IPS DF 4.7 (cell line): ENCODE measurements around the gene KLHL30.

Experiments
- DNase-seq: peaks from one replicate; pipeline ENCODE4 v3.0.0-alpha.2; 2013; ENCODE audit warnings: low spot score; ENCODE audit errors: extremely low read depth

Gene KLHL30

DNA sequence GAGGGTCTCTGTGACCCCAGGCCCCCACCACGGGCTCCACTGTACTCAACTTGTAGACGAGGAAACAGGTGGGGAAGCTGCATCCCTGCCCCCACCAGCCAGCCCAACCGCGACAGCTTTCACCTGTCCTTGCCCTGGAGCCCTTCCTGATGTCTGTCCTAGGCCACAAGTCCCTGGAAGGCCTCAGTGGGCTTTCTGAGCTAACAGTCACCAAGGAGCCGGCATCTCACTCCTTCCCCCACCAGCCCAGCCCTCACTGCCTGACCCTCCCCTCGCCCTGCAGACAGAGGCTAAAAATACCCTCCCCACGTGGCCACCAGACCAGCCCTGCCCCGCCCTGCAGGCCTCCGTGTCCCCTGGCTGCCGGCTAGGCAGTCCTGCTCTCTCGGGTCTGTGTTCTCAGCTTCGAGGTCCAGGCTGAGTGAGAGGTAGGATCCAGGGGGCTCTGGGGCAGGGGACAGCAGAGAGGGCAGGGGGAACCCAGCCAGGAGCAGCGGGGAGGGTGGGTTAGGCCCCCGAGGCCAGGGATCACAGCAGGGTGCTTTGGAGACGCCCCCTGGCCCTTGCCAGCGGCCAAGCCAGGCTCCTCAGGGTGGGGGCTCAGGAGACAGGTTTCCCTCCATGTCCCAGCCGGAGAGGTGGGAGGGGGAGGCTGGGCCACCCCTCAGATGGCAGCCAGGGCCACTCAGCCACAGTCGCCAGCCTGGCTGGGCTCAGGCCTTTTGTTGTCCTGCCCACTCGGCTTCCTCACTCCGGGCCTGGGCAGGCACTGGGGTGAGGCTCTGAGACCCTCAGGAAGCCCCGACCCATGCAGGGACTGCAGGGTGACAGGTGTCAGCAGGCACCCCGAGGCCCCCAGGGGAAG is at the start of gene KLHL30:
Gene KLHL30 (plus strand): TSS at position 338 of the 865 bp plus-strand sequence. CDS start 2,087 bp downstream, outside the sequence.
- no peak for DNase-seq

GRCh38 chr2:238090887-238091286 is 47.6 kb upstream of the KLHL30 start:
- DNase-seq, result no peak

DNA sequence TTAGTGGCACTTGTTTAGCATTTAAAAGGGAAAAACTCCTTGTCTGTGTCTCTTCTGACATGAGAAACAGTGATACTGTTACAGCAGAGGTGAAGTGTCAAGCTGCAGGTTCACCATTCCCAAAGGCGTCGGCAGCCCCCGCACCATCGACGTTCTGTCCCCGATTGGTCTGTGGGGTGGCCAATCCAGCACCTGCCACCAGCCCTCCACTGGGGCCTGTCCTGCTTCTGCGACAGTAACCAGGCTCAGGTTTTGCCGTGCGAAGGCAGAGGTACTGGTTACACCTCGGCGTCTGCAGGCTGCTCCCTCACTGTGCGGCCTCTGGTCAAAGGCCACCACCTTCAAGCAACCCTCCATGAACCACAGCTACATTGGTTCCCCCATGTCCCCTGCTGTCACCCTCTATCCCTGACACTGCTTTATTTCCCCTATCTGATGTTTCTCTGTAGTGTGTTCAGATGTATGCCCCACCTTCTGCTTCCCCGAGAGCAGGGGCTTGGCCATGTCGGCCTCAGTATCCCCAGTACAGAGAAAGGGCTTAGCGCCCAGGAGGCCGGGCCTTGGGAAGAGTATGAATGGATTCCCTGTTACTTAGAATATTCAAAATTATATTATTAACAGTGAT is 46.9 kb upstream of the KLHL30 start:
- no peak for DNase-seq

DNA sequence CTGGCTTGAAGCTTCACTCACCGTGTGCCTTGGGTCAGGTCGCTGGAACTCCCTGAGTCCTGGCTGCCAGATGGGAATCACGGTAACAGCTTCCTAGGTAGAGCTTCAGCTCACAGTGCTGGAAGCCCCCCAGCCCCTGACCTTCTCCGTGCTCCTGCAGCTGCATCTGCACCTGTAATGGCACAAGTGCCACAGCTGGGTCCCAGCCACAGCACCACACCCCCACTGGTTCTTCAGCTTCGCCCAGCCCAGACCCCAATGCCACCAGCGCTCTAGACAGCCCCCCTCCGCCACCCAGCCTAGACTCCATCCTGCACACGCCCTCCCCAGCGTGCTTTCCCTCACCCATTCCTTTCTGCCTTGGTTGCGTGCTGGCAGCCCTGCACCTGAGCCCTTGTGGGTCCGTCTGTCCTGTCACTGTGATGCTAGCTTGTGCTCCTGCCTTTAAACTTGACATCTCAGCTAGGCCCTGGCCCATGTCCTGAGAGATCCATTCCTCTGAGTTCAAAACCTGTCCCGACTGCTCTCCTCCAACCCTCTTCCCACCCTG is 45.9 kb upstream of the KLHL30 start:
- DNase-seq, result no peak

DNA sequence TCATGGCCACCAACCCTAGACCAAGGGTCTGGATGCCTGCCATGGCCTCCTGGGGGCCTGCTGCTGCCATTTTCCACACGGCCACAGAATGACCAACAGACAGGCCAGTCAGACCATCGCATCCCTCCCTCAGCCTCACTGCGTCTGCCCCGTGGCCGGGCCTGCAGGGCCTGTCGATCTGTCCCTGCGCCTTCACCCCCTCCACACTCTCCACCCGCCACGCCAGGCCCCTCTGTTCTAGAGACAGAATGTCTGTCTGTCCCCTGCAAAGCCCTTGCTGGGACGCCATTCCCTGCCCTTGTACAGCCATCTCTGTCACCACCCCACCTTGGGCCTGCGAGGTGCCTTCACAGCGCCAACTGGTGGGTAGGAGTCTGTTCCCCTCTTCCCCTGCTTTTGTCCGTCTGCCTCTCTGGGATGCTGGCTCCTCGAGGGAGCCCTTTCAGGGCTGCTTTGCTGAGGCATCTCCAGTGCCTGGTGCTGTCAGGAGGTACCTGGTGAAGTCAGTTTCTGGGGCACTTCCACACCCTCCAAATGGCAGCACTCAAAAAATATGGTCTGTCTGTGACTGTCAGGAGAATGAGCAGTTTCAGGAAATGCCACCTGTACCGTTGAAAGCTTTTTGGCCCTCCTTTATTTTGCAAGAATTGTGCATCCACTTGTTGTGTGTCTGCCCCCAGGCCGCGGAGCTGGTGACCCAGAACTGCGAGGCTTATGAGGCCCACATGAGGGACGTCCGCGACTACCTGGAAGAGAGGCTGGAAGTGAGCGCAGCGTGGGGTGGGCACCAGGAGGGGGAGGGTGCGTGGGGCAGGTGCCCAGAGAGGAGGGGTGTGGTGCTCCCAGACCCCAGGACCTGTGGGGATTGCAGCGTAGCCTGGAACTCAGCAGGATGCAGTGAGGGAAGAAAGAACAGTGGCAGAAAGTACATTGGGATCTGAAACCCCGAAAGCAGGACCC is 45.0 kb upstream of the KLHL30 start:
- no peak for DNase-seq

DNA sequence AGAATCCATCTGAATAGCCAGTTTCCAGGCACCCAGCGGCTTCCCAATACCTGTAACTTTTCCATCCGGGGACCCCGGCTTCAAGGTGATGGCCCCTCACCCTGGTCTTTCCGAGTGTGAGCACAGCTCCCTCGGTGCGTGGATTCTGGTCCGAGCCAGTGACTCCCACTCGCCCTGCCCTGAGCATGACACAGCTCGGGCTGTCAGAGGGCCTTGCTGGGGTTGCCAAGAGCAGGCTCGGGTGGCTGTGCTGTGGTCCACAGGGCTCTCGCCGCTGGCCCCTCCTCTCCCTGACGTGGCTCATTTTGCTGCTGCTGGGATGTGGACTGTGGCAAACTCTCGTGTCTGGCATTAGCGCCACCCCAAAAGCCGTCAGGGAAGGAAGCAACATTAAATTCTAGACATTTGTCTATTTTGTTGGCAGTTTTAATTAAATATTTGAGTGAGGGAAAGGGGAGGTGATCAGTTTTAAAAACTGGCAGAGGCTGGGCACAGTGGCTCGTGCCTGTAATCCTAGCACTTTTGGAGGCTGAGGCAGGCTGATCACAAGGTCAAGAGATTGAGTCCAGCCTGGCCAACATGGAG is 43.9 kb upstream of the KLHL30 start:
- DNase-seq, result no peak

- no peak for DNase-seq
Measured at GRCh38 chr2:238095143-238095542, 43.3 kb upstream of the KLHL30 start.

DNA sequence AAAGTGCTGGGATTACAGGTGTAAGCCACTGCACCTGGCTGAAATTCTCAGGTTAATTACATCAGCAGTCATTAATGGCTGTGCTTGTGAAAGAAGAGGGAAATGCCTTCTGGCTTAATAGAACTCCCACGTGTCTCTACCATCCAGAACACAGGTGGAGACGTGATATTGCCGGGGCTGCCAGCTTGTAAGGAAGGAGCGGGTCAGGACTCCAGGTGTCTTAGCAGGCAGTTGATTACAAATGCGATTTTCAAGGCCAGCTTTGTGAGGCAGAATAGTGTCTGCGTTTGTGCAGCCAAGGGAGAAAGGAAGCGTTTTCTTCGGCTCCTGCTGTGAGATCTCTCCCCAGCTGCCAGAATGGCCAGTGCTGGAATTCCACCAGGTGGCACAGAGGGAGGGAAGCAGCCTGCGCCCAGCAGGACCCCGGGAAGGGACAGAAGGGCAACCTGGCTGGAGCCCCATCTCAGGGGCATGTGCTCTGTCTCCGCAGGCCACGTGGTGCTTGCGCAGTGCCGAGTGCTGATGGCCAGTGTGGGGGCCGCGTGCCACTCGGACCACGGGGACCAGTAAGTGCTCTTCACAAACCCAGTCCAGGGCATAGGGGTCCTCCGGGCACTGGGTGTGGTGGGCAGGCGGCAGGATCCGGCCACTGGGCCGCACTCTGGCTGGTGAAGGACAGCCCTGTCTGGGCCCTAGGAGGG is 42.0 kb upstream of the KLHL30 start:
- no peak for DNase-seq

GRCh38 chr2:238097201-238097987 is 41.1 kb upstream of the KLHL30 start:
- no peak for DNase-seq

DNA sequence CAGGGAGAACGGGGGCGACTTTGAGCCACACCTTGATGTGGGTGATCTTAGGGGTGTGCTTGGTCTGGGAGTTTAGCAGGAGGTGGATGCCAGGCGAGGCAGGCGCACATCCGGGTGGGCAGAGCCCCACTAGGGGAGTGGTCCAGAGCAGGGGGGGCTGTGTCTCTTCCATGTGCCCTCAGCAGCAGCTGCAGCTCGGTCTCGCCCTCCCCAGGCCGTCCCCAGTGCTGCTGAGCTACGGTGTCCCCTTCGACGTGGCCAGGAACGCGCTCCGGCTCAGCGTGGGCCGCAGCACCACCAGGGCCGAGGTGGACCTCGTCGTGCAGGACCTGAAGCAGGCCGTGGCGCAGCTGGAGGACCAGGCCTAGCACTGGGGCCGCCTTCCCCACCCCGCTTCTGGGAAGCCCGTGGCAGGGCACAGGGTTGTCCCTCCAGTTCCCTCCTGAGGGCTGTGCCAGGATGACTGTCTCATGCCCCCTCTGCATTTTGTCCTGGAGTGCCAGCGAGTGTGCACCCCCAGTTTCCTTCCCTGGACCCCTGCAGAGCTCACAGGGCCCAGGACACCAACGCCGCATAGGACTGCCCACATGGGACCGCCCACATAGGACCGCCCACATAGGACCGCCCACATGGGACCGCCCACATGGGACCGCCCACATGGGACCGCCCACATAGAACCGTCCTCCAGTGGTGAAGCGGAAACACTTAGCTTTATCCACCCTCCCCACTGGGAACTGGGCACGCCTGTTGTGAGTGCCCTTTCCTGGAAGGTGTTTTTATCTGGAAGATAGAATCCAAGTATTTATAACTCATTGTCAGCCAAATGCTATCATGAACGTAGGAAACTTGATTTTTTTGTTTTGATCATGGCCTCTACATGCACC is 40.2 kb upstream of the KLHL30 start:
- no peak for DNase-seq

DNA sequence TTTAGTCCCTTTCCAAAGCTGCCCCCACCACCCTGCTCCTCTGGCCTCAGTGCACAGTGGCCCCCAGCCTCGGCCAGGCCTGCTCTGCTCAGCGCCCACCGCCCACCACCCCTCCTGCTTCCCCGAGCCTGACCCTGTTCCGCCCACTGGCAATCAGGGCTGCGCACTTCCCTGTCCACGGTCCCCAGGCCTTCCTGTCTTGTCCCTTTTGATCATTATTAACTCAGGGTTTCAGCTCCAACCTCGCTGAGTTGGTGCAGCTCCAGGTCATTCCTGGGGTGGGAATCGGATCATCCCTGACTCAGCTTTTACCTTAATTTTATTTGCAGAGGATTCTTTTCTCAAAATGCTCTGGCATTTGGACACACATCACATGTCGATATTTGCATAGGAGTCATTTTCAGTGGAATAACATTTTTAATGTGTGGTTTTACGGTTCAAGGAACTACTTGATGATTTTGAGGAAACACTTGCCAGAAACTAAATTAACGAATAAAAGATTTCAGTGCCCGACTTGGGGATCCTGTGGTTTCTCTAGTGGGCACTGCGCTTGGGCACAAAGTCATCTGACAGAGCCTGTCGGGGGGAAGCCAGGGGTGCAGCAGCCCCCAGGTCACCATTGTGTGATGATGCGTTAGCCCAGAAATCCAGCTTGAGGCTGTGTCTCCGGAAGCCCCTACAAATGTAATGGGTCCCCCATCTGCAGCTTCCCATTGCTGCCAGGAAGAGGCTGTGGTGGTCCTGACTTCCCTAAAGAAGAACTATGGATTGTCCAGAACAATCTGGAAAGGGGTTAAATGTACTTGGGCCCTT is 39.4 kb upstream of the KLHL30 start:
- DNase-seq, result no peak

- no peak for DNase-seq
Measured at GRCh38 chr2:238099714-238100048, 38.8 kb upstream of the KLHL30 start.

DNA sequence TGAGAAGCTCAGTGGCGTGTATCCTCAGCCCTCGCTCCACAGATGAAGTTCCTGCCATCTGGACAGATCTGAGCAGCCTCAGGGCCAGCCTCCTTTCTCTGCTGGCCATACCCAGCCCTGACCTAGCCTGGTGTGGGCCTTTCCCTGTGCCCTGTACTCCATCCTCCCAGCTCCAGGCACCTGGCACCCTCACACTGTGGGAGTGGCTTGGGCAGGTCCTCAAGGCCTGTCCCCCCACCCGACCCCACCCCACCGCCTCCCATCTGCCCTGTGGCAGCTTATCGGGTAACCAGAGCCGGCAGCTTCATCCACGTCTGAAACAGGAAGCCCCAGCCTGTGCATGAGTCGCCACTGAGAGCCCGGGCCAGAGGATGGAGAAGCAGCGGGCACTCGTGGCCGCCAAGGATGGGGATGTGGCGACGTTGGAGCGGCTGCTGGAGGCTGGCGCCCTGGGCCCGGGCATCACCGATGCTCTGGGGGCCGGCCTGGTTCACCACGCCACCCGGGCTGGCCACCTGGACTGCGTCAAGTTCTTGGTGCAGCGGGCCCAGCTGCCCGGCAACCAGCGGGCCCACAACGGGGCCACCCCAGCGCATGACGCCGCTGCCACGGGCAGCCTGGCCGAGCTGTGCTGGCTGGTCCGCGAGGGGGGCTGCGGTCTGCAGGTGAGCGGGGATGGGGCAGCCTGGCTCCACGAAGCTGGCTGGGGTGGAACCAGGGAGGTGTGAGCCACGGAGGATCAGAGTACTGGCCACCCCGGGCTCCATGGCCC is 38.2 kb upstream of the KLHL30 start, which contains the start of gene ESPNL:
Gene ESPNL (plus strand): TSS at position 292 of the 772 bp plus-strand sequence. CDS start 80 bp downstream, at position 372.
- DNase-seq, result no peak

- no peak for DNase-seq
Measured at GRCh38 chr2:238100821-238101771, 37.4 kb upstream of the KLHL30 start.

DNA sequence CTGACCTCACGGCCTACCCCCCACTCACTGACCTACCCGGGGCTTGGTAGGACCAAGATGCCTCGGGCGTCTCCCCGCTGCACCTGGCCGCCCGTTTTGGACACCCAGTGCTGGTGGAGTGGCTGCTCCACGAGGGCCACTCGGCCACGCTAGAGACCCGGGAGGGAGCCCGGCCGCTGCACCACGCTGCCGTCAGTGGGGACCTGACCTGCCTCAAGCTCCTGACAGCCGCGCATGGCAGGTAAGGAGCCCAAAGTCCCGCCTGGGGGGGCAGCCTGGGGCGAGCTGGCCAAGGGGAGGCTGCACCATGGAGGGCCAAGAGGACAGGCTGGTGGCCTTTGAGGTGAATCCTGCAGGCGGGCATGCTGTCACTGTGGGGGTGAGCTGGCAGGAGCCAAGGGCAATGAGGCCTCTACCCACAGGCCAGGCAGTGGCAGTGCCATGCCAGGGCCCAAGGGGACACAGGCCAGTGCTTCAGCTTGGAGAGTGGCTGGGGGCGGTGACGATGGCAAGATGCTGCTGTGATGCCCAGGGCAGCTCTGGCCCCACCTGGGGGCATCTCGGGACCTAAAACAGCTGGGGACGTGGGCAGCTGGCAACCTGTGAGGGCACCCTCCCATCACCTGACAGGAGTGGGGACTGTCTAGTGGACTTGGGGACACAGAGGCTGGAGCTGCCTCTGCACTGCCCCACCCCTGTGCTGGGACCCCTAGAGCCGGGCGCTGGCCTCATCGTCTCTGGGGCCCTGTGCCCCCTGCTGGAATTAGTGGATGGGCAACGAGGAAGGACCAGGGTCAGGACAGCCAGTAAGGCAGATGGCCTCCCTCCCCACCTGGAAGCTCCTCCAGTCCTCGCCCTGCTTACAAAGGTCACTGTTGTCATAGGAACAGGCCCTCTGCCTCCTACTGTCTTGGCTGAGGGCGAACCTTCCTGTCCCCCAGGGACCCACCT is 36.3 kb upstream of the KLHL30 start:
- no peak for DNase-seq
